Fibroblast of lung (primary cell): Measurements from ENCODE around the gene LCLAT1. TPM values are rescaled to one million over a fixed set of nuclear protein-coding genes. Genes with fewer than 3 reads are reported as not detected.
"Not testable (repeated sequence)": the region's sequence is repeated elsewhere in the genome, so short reads cannot be mapped to it uniquely, and the experiment has no call there.

ENCODE experiments used
- DNase-seq, 2 donors: peaks; one replicate each; pipeline versions ENCODE4 v3.0.0 to v3.0.0-alpha.2; 2010; ENCODE audit warnings: low read depth in 2 of 2
- H2AFZ ChIP-seq: 2 replicates; pipeline ENCODE4 v1.5.1; 2012; ENCODE audit warnings: low read length, control low read depth, inconsistent platforms
- H3K27ac ChIP-seq: 2 replicates; pipeline ENCODE4 v1.5.1; 2011; ENCODE audit warnings: low read length, control low read depth; ENCODE audit not compliant: insufficient read depth
- H3K27me3 ChIP-seq: 2 replicates; pipeline ENCODE4 v1.5.1; 2011; ENCODE audit warnings: mild to moderate bottlenecking, low read length; ENCODE audit not compliant: control insufficient read depth, insufficient read depth
- H3K36me3 ChIP-seq: 2 replicates; pipeline ENCODE4 v1.5.1; 2011; ENCODE audit warnings: low read length; ENCODE audit not compliant: control insufficient read depth, insufficient read depth
- H3K4me1 ChIP-seq: 2 replicates; pipeline ENCODE4 v1.5.1; 2011; ENCODE audit warnings: low read length; ENCODE audit not compliant: control insufficient read depth, insufficient read depth; ENCODE audit errors: extremely low read depth
- H3K4me2 ChIP-seq: 2 replicates; pipeline ENCODE4 v1.5.1; 2011; ENCODE audit warnings: low read length, control low read depth; ENCODE audit not compliant: insufficient read depth; ENCODE audit errors: extremely low read depth
- H3K4me3 ChIP-seq, 4 experiments: fragments of 200-600 bp in 1 of 4; sonication (generic) in 1 of 4; replicated peaks in 1 of 4; 2 replicates each; pipeline ENCODE4 v1.5.1; 2011 to 2016; ENCODE audit warnings: low read length in 4 of 4, low read depth in 3 of 4, mild to moderate bottlenecking in 3 of 4, control low read depth in 2 of 4, inconsistent platforms in 1 of 4, mixed read lengths in 1 of 4; ENCODE audit not compliant: insufficient read depth in 1 of 4; ENCODE audit errors: control extremely low read depth in 1 of 4
- H3K79me2 ChIP-seq: 2 replicates; pipeline ENCODE4 v1.5.1; 2012; ENCODE audit warnings: mild to moderate bottlenecking, low read length, inconsistent platforms; ENCODE audit not compliant: control insufficient read depth, insufficient read depth
- H3K9ac ChIP-seq: 2 replicates; pipeline ENCODE4 v1.5.1; 2011; ENCODE audit warnings: mild to moderate bottlenecking, low read length, control low read depth; ENCODE audit not compliant: insufficient read depth
- H3K9me3 ChIP-seq: 2 replicates; pipeline ENCODE4 v1.5.1; 2012; ENCODE audit warnings: low read depth, low read length; ENCODE audit not compliant: control insufficient read depth, insufficient read depth
- H4K20me1 ChIP-seq: 2 replicates; pipeline ENCODE4 v1.5.1; 2011; ENCODE audit warnings: low read length; ENCODE audit not compliant: control insufficient read depth, insufficient read depth; ENCODE audit errors: extremely low read depth
- CTCF ChIP-seq, 2 donors: IDR thresholded peaks in 1 of 2; conservative IDR thresholded peaks in 1 of 2; 1 replicate in 1 of 2; 2 replicates in 1 of 2; pipeline ENCODE4 v1.5.1; 2011 to 2012; ENCODE audit warnings: low read length in 2 of 2, control low read depth in 1 of 2, inconsistent platforms in 1 of 2, low read depth in 1 of 2, mild to moderate bottlenecking in 1 of 2
- EZH2 ChIP-seq: IDR thresholded peaks from 2 replicates; pipeline ENCODE4 v1.5.1; 2012; ENCODE audit warnings: low read length, control low read depth, mild to moderate bottlenecking; ENCODE audit errors: missing control alignments
- polyA plus RNA-seq, 2 donors: library from polyadenylated mRNA; depleted of rRNA in 1 of 2; stranded (reverse) in 1 of 2; unstranded in 1 of 2; fragments of >200 nt; gene quantifications; 2 replicates each; pipeline ENCODE4 v1.2.1, GENCODE V29; 2011 to 2012; ENCODE audit warnings: missing spikeins in 1 of 2
- total RNA-seq: library from RNA; depleted of rRNA; stranded (reverse); fragments of >200 nt; gene quantifications from 2 replicates; pipeline ENCODE4 v1.2.1, GENCODE V29; 2014

LCLAT1 gene
- total and polyA plus RNA-seq, 2 donors (not counting 1 experiment from before 2014, with no cell fraction given): 43.3 to 45.9 TPM

- no peak for TF ChIP-seq EZH2
- no peak for TF ChIP-seq CTCF (conservative IDR thresholded peaks at IDR 0.05 in 1 of 2, IDR thresholded peaks at IDR 0.05 in 1 of 2; ENCODE audit: low read depth in 1 of 2, low read length in 2 of 2)
- Histone ChIP-seq H4K20me1 (no peaks in the 10 kb centered on the region), H3K4me1 (peaks cover 4% of the 10 kb centered on the region), H3K9ac (no peak overlapping the region), H3K27ac (no peak overlapping the region), H2AFZ (no peak overlapping the region), H3K36me3 (no peaks in the 10 kb centered on the region), H3K9me3 (no peaks in the 10 kb centered on the region), H3K27me3 (no peaks in the 10 kb centered on the region), H3K4me3 (no peak overlapping the region), H3K79me2 (no peaks in the 10 kb centered on the region), H3K4me2 (no peak overlapping the region)
- peak in 1 of 2 donors; percentile 43 for DNase-seq
Measured at GRCh38 chr2:30492185-30492584, 45.1 kb downstream of the LCLAT1 start.

GRCh38 chr2:30492619-30493018 is 45.6 kb downstream of the LCLAT1 start:
- no peak overlapping the region for H3K27ac ChIP-seq
- H3K79me2 ChIP-seq: no peaks in the 10 kb centered on the region
- peak overlapping the region; percentile 17 for H3K4me2 ChIP-seq

GRCh38 chr2:30493440-30493839 is 46.4 kb downstream of the LCLAT1 start:
- Histone ChIP-seq H3K4me1 (peaks cover 4% of the 10 kb centered on the region), H3K9me3 (no peaks in the 10 kb centered on the region), H2AFZ (no peak overlapping the region), H3K36me3 (no peaks in the 10 kb centered on the region), H3K4me2 (no peak overlapping the region), H3K9ac (no peak overlapping the region), H3K27ac (no peak overlapping the region), H3K4me3 (no peak overlapping the region), H3K79me2 (no peaks in the 10 kb centered on the region), H4K20me1 (no peaks in the 10 kb centered on the region), H3K27me3 (no peaks in the 10 kb centered on the region)
- no peak for DNase-seq
- TF ChIP-seq CTCF (conservative IDR thresholded peaks at IDR 0.05 in 1 of 2, IDR thresholded peaks at IDR 0.05 in 1 of 2; ENCODE audit: low read depth in 1 of 2, low read length in 2 of 2): no peak
- no peak for TF ChIP-seq EZH2

More at GRCh38 chr2:30492619-30493018, 45.6 kb downstream of the LCLAT1 start:
- Histone ChIP-seq H3K4me1 (peaks cover 4% of the 10 kb centered on the region), H3K9ac (no peak overlapping the region), H2AFZ (no peak overlapping the region), H3K27me3 (no peaks in the 10 kb centered on the region), H3K9me3 (no peaks in the 10 kb centered on the region), H3K36me3 (no peaks in the 10 kb centered on the region), H3K4me3 (no peak overlapping the region), H4K20me1 (no peaks in the 10 kb centered on the region)
- DNase-seq: peak in 1 of 2 donors; percentile 55
- no peak for TF ChIP-seq CTCF (conservative IDR thresholded peaks at IDR 0.05 in 1 of 2, IDR thresholded peaks at IDR 0.05 in 1 of 2; ENCODE audit: low read depth in 1 of 2, low read length in 2 of 2)

GRCh38 chr2:30495896-30496295 is 48.9 kb downstream of the LCLAT1 start:
- not testable (repeated sequence) for H2AFZ ChIP-seq, H4K20me1 ChIP-seq, H3K9me3 ChIP-seq, H3K4me2 ChIP-seq, H3K36me3 ChIP-seq, H3K27ac ChIP-seq, H3K9ac ChIP-seq, H3K4me3 ChIP-seq, H3K27me3 ChIP-seq, H3K4me1 ChIP-seq, DNase-seq, H3K79me2 ChIP-seq
